Brain microvascular endothelial cell (primary cell): ENCODE results near the gene C1QBP.

Experiments used
- DNase-seq: peaks from one replicate; pipeline ENCODE4 v3.0.0-alpha.2; 2020
- H3K27ac ChIP-seq: fragments of 250-450 bp; sonication (Bioruptor Pico); 2 replicates; pipeline ENCODE4 v1.5.1; 2020; ENCODE audit warnings: mild to moderate bottlenecking, moderate library complexity
- H3K27me3 ChIP-seq: fragments of 250-450 bp; sonication (Bioruptor Pico); replicated peaks from 2 replicates; pipeline ENCODE4 v1.5.1; 2020; ENCODE audit warnings: mild to moderate bottlenecking
- H3K36me3 ChIP-seq: fragments of 250-450 bp; sonication (Bioruptor Pico); replicated peaks from 2 replicates; pipeline ENCODE4 v1.5.1; 2020; ENCODE audit warnings: mild to moderate bottlenecking
- H3K4me3 ChIP-seq: 2 replicates; pipeline ENCODE4 v1.5.1; 2011; ENCODE audit warnings: low read depth, mild to moderate bottlenecking, control low read depth, low read length, moderate library complexity
- CTCF ChIP-seq: IDR thresholded peaks from 2 replicates; pipeline ENCODE4 v1.5.1; 2011; ENCODE audit warnings: low read depth, mild to moderate bottlenecking, moderate library complexity, low read length, control low read depth, inconsistent platforms; ENCODE audit errors: missing control alignments
- in situ Hi-C: cut with HindIII; loops from 2 replicates; pipeline ENCODE4 v1.10.0; 2017; ENCODE audit warnings: low sequenced_read_pairs, low pct_ligation_motif_present

Gene C1QBP

GRCh38 chr17:5410594-5411272 is 28.2 kb downstream of the C1QBP start:
- Histone ChIP-seq H3K4me3 (no peak overlapping the region), H3K27me3 (no peaks in the 10 kb centered on the region), H3K36me3 (peaks cover 62% of the 10 kb centered on the region), H3K27ac (no peak overlapping the region)
- in situ Hi-C loops, result no loop called here
- TF ChIP-seq CTCF, result no peak
- no peak for DNase-seq

GRCh38 chr17:5408186-5408585 is 30.8 kb downstream of the C1QBP start:
- Histone ChIP-seq H3K27ac (no peak overlapping the region), H3K4me3 (no peak overlapping the region), H3K27me3 (no peaks in the 10 kb centered on the region), H3K36me3 (peaks cover 77% of the 10 kb centered on the region)
- in situ Hi-C loops, result no loop called here
- TF ChIP-seq CTCF, result no peak
- no peak for DNase-seq

- in situ Hi-C loops, result no loop called here
- Histone ChIP-seq H3K36me3 (peaks cover 66% of the 10 kb centered on the region), H3K27ac (no peak overlapping the region), H3K27me3 (no peaks in the 10 kb centered on the region), H3K4me3 (no peak overlapping the region)
- DNase-seq, result no peak
- no peak for TF ChIP-seq CTCF
Measured at GRCh38 chr17:5405400-5405799, 33.6 kb downstream of the C1QBP start.

GRCh38 chr17:5399767-5400166 is 39.2 kb downstream of the C1QBP start:
- TF ChIP-seq CTCF, result no peak
- H3K36me3 ChIP-seq, result peaks cover 51% of the 10 kb centered on the region
- DNase-seq, result no peak
- no peaks in the 10 kb centered on the region for H3K27me3 ChIP-seq
- in situ Hi-C loops, result no loop called here
- H3K27ac ChIP-seq, result no peak overlapping the region
- H3K4me3 ChIP-seq, result no peak overlapping the region

- H3K36me3 ChIP-seq, result peaks cover 50% of the 10 kb centered on the region
- H3K27ac ChIP-seq, result no peak overlapping the region
- DNase-seq, result no peak
- in situ Hi-C loops, result no loop called here
- no peak overlapping the region for H3K4me3 ChIP-seq
- H3K27me3 ChIP-seq, result no peaks in the 10 kb centered on the region
- no peak for TF ChIP-seq CTCF
Measured at GRCh38 chr17:5396612-5397011, 42.3 kb downstream of the C1QBP start.

- DNase-seq, result peak; percentile 11
- Histone ChIP-seq H3K36me3 (peaks cover 63% of the 10 kb centered on the region), H3K27me3 (no peaks in the 10 kb centered on the region), H3K27ac (no peak overlapping the region), H3K4me3 (no peak overlapping the region)
- in situ Hi-C loops, result no loop called here
- TF ChIP-seq CTCF, result no peak
Measured at GRCh38 chr17:5391678-5392077, 47.3 kb downstream of the C1QBP start.
